GM19238 (cell line): ENCODE measurements around the gene TMEM196.
"Not testable (repeated sequence)": the region's sequence is repeated elsewhere in the genome, so short reads cannot be mapped to it uniquely, and the experiment has no call there.

Source experiments
- DNase-seq: peaks from one replicate; pipeline ENCODE4 v3.0.0; 2011; ENCODE audit warnings: low spot score; ENCODE audit not compliant: insufficient read length

Gene TMEM196

GRCh38 chr7:19707240-19707639 lies 66.2 kb downstream of the TMEM196 start:
- no peak for DNase-seq

DNA sequence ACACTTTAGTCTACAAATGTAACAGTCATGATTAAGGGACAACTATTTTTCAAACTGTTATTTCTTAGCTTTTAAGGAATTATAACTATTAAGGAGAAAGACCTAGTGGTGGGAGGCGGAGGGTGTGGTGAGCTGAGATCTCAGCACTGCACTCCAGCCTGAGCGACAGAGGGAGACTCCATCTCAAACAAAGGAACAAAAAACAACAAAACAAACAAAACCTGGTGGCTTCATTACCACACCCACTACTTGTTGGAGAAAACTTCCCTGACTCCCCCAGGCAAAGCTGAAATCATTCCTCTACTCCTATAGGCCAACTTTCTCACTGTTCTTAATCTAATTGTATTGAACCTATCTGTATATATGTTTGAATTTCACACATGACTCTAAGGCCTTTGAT lies 67.8 kb downstream of the TMEM196 start:
- DNase-seq = no peak

DNA sequence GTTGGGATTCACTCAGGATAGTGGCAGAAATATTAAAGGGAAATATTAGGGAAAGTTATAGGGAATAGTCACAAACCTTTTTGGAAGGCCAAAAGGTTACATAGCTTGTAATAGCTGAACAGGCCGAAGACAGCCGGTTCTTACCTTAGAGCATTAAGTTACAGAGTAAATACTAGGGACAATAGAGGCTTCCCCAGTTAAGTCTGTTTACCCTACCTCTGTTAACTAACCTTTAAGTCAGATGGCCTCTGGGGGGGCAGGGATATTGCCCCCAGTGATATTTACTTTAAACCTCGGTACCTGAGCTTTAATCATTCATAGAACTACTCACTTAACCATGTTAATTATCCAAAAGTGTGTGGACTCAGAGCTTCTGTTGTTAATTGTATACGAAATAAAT lies 71.9 kb downstream of the TMEM196 start:
- DNase-seq = no peak

GRCh38 chr7:19700936-19701335 lies 72.5 kb downstream of the TMEM196 start:
- DNase-seq = no peak

DNA sequence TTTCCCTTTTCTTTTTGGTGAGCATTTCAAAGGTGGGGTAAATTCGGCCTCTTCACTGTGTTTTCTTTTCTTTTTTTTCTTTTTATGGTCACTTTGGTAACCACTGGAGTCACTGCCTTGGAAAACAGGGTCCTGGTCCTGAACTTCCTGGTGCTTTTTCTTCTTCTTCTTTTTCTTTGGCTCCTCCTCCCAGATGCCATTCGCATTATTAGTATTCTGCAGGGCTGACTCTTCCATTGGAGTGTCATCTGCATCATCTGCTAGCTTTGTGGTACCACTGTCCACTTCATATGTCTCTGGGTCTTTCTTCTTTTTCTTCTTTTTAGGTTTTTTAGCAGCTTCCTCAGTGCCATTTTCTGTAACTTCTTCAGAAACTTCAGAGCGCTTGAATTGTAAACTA lies 75.1 kb downstream of the TMEM196 start:
- no peak for DNase-seq

DNA sequence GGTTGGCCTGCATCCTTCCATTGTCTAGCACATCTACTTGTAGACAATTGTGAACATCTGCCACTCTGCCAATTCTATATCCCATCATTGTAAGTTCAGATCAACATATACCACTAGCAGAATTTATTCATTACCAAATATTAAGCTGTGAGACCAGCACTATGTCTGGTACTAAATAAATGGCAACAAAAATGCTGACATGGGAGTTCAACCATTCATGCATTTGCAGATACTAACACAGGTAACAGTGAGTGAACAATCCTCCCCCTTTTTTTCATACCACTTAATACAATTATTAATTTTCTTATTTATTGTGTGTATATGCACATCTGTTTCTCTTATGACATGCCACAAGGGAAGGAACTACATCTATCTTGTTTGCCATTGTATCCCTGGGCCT lies 76.5 kb downstream of the TMEM196 start:
- DNase-seq = no peak

- no peak for DNase-seq
These were observed 81.1 kb downstream of the TMEM196 start for GRCh38 chr7:19692111-19692828.

DNA sequence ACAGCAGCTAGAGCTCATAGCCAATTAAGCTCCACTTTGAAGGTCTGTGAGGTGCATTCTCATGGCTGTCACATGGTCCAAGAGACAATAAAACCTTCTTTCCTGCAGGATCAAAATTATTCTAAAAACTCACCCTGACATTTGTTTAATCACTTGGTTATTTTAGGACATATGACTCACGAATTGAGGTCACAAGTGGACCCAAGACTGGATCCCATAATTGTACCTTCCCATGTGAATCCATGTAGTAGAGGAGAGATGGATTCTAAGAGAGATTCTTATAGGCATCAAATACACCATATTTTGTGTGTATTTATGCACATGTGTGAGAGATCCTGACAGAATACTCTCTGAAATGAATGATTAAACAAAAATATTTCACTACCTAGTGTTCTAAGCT lies 82.7 kb downstream of the TMEM196 start:
- no peak for DNase-seq

GRCh38 chr7:19689130-19689529 lies 84.3 kb downstream of the TMEM196 start:
- DNase-seq = not testable (repeated sequence)

DNA sequence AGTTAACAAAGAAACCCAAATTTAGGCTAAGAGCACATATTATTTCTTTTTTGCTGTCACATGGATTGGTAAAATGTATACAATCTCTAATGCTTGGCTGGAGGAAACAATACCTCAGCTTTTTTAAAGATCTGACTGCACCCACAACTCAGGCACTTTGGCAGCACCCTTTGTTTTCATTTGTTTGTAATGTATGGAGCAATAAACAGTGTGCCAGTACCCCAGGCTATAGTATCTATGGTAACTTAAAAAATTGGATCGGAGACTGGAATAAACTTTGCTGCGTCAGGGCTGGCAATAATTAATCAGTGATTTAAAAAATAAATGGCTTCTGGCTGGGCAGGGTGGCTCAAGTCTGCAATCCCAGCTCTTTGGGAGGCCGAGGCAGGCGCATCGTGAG lies 91.8 kb downstream of the TMEM196 start:
- DNase-seq = no peak

DNA sequence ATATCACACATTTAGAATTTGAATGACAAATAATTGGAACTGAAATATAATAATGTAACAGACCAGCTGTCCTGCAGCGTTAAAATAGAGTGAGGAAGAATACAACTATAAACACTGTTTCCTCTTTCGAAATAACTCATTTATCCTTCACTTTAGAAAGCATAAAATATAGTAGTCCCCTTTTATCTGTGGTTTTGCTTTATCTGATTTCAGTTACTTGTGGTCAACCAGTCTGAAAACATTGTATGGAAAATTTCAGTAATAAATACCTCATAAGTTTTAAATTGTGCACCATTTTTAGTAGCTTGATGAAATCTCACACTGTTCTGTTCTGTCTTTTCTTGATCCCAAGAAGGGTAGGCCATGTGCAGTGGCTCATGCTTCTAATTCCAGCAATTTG lies 96.2 kb downstream of the TMEM196 start:
- DNase-seq = no peak

- no peak for DNase-seq
These were observed 97.6 kb downstream of the TMEM196 start for GRCh38 chr7:19675816-19676215.

GRCh38 chr7:19674266-19674960 lies 99.0 kb downstream of the TMEM196 start:
- DNase-seq = no peak

- no peak for DNase-seq
These were observed 102.6 kb downstream of the TMEM196 start for GRCh38 chr7:19670806-19671205.
